HG03565 (cell line): ENCODE data around the gene CHST12.
"Not testable (repeated sequence)": the region's sequence is repeated elsewhere in the genome, so short reads cannot be mapped to it uniquely, and the experiment has no call there.

Experiments used
- ATAC-seq: cut with Tn5 transposase; IDR thresholded peaks from one replicate; pipeline ENCODE4 v1.9.1; 2021; ENCODE audit warnings: mild to moderate bottlenecking, moderate library complexity; ENCODE audit not compliant: unreplicated experiment

Gene CHST12

DNA sequence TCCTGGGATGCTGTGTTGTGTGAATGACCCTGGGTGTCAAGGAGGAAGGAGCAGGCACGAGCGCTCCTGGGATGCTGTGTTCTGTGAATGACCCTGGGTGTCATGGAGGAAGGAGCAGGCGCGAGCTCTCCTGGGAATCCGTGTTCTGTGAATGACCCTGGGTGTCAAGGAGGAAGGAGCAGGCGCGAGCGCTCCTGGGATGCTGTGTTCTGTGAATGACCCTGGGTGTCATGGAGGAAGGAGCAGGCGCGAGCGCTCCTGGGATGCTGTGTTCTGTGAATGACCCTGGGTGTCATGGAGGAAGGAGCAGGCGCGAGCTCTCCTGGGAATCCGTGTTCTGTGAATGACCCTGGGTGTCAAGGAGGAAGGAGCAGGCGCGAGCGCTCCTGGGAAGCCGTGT, 25.9 kb upstream of the CHST12 start:
- not testable (repeated sequence) for ATAC-seq

DNA sequence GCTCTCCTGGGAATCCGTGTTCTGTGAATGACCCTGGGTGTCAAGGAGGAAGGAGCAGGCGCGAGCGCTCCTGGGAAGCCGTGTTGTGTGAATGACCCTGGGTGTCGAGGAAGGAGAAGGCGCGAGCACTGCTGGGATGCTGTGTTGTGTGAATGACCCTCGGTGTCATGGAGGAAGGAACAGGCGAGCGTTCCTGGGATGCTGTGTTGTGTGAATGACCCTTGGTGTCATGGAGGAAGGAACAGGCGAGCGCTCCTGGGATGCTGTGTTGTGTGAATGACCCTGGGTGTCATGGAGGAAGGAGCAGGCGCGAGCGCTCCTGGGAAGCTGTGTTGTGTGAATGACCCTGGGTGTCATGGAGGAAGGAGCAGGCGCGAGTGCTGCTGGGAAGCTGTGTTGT, 25.3 kb upstream of the CHST12 start:
- not testable (repeated sequence) for ATAC-seq

DNA sequence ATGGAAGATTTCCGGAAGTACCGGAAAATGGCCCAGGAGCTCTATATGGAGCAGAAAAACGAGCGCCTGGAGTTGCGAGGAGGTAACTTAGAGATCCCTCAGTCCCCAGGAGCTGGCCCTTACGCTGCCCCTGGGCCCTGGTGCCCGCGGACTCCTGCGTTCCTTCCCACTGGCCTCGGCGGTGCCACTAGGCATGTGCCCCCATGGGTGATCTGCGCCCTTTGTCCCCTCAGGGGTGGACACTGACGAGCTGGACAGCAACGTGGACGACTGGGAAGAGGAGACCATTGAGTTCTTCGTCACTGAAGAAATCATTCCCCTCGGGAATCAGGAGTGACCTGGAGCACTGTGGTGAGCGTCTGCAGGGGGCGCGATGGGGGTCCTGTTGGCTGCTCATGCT, 24.2 kb upstream of the CHST12 start:
- ATAC-seq: no peak

DNA sequence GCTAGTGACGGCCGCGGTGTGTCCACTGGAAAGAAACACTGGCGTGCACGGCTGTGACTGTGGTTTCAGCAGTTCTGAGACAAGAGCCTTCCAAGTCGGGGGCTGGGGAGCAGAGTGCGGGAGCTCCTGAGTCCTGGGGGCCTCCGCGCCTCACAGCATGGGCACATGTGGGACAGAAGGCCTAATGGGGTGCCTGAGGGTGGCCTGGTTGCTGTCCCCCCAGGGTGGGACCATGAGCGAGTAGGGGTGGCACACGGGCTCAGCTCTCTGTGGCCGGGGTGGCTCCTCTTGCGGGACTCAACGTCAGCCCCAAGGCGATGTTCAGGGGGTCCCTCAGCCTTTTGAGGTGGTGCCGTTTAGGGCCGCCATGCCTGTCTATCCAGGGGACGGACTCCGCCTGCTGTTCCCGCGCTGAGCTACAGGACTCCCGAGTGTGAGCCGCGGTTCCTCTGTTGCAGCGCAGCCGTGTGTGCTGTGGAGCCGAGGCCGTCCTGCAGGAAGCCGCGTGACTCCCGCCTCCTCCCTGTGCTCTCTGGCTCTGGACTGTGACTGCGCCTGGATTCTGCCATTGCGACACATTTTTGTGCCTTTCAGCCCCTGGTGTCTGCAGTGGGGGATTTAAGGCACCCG, 23.5 kb upstream of the CHST12 start:
- no peak for ATAC-seq

DNA sequence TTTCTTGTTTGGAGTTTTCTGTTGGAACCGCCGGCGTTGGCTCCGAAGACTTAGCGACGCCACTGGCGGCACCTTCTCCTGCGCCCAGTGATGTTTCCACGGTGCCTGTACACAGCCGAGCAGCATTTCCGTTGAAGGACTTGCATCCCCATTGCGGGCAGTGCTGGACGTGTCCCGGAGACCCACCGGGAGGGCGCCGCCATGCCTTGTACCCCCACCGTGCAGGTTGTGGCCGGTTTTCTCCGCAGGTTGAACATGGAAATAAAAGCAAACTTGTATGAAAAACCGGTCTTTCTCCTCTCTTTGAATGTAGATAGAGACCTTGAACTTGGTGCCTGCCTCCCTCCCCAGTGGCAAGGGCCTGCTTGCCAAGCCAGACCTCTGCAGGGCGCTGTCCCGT, 22.9 kb upstream of the CHST12 start:
- ATAC-seq: no peak

DNA sequence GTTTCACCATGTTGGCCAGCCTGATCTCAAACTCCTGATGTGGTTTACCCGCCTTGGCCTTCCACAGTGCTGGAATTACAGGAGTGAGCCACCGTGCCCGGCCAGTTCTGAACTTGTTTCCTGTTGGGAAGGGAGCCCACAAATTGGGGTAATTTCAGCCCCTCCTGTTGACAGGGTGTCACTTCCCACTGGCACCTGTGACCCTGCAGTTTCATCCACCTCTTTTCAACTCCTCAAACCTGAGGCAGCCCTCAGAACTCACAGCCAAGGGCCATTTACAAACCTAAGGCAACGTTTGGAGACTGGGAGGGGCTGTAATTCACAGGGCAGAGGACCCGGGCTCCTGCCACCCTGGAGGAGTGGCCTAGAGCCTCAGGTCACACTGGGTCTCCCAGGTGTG, 22.2 kb upstream of the CHST12 start:
- no peak for ATAC-seq

DNA sequence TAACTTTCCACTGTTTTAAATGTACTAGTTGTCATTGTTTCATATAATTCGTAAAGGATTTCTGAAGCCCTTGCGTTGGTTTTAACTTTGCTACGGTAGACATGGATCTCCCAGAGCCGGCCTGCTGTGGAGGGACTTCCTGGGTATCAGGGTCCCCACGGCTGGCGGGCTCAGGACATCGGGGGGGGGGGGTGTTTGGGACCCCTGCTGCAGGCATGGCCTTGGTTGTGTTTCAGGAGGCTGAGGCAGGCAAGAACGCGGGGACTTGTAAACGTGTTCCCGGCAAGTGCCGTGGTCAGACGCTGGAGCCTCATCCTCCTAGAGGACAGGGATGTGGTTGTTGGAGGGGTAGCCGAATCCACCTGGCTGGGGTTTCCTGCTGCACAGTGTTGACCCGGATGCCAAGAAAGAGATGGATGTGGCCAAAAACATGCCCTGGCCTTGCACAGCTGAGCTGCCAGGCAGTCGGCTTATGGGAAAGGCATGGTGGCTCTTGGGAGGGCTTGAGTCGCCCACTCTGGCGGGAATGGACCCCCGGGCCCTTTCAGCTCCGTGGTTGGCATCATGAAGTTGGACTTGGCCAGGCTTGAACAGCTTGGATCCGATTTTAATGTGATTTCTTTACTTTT, 21.4 kb upstream of the CHST12 start:
- ATAC-seq: no peak

DNA sequence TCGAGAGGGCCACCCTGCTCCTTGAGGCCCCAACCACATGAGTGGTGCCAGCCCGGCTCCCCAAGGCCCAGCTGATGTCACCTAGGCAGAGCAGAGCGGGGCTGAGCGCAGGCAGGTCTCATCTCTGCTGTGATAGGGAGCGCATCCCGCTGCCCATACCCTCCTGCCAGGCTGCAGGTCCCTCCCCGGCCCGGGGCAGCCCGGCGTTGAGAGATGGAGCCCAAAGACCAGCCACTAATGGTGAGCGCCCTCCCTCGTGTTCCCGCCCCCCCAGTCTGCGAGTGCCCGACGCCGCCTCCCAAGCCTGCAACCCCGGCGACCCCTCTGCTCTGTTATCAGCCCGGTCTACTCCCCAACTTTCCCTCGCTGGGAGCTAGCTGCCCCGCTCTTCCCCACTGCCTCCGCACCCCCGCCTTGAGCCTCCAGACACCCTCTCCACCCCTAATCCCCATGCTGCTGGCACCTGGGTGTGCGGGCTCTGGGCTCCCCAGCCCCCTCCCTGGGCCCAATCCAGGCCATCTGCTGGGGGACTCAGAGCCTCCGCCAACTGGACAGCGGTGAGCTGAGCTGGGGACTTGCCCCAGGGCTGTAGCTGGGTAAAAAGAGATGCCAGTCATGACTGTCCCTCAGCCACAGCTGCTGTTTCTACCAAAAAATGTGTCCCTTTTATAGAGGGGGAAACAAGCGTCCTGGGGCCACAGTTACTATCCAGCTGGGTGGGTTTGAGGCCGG, 19.7 kb upstream of the CHST12 start:
- no peak for ATAC-seq

DNA sequence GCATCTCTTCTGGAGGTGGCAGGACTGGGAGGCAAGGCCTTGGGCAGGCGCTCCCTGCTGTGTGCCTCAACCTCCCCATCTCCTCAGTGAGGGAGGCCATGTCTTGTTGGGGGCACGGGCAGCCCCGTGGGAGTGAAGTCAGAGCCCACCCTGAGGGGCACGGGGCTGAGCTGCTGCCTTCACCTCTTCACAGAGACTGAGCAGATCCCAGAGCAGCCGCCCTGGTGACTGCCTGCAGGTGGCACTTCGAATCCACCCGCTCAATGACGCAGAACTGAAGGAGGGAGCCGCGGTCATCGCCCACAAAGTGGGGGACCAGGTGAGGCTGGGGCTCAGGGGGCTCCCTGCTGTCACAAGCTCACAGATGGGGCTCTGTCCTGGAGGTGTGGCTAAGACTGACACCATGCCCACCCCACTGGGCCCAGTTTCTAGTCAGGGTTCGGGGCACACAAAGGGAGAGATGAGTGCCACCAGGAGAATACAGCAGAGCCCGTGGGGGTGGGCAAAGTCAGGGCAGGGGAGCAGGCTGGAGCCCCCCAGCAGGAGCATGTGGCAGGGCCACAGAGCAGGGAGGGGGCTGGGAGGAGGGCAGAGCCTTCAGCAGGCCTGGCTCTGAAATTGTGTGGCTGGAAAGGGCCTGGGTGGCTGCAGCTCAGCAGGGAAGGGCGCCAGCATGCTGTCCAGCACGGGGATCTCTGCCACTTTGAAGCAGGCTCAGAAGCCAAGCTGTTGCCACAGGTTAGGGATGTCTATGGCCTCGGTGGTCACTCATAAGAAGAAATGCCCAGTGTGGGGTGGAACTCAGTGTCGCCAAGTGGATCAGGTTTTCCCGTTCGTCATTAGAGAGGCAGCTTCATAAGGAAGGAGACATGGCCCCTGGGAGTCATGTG, 18.8 kb upstream of the CHST12 start:
- ATAC-seq: no peak

DNA sequence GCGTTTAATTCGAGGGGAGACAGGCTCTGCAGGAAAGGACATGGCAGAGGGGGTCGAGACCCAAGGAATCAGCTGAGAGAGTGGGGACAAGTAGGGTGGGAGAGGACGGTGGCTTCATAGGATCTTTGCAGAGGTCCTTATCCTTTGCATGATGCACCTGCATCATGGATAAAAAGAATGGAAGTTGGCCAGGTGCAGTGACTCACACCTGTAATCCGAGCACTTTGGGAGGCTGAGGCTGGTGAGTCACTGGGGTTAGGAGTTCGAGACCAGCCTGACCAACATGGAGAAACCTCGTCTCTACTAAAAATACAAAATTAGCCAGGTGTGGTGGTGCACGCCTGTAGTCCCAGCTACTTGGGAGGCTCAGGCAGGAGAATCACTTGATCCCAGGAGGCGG, 17.3 kb upstream of the CHST12 start:
- ATAC-seq: not testable (repeated sequence)

DNA sequence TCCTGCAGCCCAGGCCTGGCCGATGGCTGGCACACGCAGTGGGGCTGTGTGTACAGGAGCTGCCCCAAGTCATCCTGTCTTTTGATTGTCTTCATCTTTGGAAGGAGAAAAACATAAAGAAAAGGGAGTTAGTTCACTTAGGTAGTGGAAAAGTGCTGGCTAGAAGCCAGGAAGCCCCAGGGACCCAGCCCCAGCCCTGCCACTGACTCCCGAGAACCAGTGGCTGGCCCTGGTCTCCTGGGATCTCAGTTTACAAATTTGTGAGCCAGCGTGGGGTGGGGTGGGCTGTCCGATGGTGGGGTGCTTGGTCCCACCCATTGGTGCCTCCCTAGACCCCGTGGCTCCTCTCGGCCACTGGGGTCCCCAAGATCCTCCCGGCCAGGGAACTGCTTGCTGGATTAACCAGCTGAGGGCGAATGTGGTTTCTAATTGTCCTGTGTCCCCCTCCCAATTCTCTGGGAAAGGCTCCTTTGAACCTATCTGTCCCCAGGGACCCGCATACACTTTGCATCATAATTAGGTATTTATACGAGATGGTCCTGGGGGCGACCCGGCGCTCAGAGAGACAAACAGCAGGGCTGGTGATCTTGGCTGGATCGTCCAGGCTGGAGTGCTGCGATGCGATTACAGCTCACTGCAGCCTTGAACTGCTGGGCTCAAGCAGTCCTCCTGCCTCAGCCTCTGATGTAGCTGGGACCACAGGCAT, 16.3 kb upstream of the CHST12 start:
- no peak for ATAC-seq

DNA sequence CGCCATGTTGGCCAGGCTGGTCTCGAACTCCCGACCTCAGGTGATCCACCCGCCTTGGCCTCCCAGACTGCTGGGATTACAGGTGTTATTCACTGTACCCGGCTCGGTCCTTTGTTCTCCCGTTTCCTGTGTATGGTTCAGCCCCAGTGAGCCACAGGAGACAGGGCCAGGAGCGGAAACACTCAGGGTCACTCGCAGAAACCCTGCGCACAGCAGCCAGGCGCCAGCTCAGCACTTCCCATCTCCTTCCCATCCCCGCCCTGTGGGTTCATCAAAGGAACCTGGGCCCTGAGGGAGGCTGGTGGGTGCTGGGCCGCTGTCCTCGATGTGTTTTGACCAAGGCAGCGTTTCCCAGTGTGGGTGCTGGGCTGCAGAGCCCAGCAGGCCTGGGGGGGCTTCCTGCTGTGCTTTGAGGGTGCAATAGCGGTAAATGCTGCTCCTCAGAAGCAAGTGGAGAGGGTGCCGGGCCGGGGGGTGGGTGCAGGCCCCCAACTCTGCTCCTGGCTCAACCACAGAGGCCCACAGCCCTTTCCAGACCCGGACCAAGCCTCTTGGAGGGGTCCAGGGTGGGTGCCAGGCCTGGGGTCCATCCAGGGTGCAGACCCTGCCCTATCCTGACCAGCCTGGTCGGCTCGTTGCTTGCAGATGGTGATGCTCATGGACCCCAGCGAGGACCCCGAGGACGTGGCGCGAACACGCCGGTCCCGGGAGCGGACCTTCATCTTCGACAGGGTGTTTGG, 15.3 kb upstream of the CHST12 start:
- no peak for ATAC-seq

DNA sequence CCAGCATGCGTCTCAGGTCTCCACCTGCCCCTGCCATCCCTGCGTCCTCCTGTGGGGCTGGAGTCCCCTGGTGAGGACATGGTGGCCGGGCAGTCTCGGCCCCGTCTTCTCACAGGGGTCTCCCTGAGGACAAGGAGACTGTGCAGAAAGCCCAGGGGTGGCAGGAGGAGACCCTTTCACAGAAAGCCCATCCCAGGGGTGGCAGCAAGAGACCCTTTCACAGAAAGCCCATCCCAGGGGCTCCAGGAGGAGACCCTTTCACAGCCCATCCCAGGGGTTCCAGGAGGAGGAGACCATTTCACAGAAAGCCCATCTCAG, 14.8 kb upstream of the CHST12 start:
- no peak for ATAC-seq

DNA sequence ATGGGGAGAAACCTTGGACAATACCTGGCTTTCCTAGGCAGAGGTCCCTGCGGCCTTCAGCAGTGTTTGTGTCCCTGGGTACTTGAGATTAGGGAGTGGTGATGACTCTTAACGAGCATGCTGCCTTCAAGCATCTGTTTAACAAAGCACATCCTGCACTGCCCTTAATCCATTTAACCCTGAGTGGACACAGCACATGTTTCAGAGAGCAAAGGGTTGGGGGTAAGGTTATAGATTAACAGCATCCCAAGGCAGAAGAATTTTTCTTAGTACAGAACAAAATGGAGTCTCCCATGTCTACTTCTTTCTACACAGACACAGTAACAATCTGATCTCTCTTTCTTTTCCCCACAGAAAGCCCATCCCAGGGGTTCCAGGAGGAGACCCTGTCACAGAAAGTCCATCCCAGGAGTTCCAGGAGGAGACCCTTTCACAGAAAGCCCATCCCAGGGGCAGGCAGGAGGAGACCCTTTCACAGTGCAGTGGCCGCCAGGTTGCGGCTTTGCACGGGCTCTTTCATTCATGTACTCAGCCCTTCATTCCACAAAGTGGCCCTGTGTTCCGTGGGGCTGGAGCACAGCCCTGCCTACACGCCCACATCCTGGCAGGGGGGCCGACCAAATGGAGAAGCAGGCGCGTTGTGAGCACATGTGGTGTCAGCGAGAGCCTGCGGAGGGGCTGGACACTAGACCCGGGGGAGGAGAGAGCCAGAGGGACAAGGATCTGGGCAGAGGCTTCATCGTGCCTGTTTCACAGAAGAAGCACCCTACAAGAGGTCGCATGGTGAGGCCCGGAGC, 13.2 kb upstream of the CHST12 start:
- ATAC-seq: not testable (repeated sequence)

DNA sequence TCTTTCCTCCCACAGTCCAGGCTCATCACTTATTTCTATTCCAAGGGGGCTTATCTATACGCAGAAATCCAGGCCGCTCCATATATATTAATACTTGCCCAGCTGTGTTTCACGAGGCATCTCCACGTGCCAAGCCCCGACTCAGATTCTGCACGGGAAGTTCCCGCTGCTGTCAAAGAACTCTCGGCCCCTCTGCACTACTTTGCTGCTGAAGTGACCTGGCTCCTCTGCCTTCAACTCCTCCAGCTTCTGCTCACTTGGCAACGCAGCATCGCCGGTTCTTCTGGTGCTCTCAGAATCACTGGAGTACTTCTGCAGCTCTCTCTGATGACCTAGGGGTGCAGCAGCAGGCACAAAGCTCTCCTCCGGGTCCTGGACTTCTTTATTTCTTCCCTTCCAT, 9.7 kb upstream of the CHST12 start:
- no peak for ATAC-seq

DNA sequence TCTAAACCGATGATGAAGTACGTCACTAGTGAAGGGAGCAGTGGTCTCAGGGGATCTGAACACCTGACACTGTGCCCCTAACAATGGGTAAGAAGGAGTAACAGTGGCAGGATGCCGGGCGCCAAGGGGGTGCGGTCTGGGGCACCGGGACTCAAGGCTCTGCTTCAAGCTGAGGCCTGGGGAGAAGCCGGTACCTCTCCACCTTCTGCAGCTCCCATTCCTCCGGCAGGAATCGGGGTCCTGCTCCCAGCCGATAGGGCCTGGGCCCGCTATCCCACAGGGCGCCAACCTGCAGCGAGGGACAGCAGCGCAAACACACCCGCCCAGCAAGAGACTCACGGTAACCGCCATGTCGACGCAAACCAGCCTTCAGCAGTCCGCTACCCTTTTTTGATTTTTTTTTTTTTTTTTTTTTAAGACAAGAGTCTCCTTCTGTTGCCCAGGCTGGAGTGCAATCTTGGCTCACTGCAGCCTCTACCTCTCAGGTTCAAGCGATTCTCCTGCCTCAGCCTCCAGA, 8.8 kb upstream of the CHST12 start:
- ATAC-seq: no peak

DNA sequence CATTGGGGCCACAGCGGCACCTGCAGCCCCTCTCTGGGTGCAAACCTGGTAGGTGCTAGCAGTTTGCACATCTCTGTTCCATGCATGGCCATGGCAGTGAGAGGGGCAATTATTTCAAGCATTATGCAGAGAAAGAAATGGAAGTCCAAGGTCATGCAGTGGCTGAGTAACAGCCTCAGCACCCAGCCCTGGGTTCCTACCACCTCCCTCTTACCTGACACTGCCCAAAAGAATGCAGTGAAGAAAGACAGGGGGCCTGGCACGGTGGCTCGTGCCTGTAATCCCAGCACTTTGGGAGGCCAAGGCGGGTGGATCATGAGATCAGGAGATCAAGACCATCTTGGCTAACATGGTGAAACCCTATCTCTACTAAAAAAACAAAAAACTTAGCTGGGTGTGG, 4.9 kb upstream of the CHST12 start:
- no peak for ATAC-seq

DNA sequence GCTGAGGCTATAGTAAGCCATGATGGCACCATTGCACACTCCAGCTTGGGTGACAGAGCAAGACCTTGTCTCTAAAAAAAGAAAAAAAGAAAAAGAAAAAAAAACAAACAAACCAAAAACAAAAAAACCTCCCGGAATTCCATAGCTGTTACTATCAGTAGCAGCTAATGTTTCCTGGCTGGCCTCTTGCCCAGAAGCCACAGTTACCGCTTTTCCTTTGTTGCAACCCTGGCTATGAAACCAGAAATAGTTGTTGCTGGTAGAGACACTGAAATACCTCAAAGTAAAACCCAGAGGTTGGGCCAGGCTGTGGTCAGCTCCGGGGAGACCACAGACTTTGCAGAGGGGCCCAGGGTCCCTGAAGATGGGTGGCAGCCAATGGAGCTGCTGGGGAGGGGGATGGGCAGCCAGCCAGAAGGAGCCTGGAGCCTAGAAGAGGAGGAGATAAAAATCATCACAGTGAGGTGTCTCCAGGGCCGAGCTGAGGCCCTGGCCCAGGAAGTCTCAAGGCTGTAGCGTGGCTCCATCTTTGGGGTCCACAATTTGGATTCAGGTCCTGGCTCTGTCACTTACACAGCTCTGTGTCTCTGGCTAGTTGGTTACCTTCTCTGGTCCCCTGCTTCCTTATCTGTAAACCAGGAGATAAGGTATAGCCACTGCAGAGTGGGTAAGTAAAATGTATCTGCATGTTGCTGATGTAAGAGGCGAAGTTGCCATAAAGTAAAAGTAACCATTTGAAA, 3.4 kb upstream of the CHST12 start:
- ATAC-seq: no peak

DNA sequence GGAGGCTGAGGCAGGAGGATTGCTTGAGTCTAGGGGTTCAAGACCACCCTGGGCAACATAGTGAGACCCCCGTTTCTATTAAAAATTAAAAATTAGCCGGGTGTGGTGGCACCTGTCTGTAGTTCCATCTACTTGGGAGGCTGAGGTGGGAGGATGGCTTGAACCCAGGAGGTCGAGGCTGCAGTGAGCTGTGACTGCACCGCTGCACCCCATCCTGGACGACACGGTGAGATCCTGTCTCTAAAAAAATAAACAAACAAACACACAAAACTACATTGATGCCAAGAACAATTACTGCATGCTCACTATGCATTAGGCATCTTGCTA, 761 bp upstream of the CHST12 start:
- no peak for ATAC-seq
